ENCODE measurements around the gene POLR2J3. TPM values are rescaled to one million over a fixed set of nuclear protein-coding genes. Genes with fewer than 3 reads are reported as not detected.
"Not testable (repeated sequence)": the region's sequence is repeated elsewhere in the genome, so short reads cannot be mapped to it uniquely, and the experiment has no call there.

Gene POLR2J3
- total RNA-seq, 1 donor from 2014 or later = 67.8 TPM

DNA sequence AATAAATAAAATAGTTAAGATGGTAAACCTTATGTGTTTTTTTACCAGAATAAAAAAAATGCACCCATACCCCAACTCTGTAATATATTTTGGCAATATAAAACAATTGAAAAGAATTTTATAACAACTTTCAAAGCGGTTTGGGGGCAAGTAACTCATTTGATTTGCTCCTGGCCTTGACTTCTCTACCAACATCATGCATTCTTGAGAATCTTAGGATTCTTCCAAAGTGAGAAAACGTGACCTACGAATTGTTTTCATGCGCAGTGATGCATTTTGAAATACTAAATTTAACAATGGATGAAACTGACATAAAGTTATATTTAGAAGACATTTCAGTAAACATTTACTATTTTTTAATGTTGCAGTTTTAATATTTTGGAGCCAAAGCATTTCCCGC is 51.6 kb downstream of the POLR2J3 start:
- intact Hi-C loops (cut with micrococcal nuclease) = not testable (repeated sequence)

DNA sequence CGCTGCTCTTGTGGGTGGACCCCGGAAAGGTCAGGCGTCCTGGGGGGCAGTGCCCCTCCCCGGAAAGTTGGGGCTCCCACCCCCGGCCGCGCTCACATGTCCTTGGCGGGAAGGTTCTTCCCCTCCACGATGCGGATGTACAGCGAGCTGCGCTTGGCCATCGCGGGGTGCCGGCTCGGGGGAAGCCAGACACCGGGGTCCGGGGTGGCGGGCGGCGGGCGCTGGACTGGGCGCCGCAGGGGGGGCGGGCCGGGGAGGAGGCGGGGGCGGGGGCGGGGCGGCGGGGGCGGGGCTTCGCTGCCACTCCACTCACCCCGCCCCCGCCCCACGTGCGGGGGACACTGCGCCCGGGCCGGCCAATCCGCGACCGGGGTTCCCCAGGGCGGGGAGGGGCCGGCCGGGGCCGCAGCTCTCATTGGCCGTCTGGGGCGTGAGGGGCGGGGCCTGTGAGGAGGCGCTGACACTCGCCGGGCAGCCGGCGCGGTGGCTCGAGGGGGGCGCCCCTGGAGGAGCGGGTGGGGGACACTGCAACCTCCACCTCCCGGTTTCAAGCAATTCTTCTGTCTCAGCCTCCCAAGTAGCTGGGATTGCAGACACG is 54.7 kb downstream of the POLR2J3 start, which contains the start of gene RASA4B:
Gene RASA4B (minus strand): TSS at position 228 of the 598 bp plus-strand sequence. CDS start 67 bp downstream, at position 161.
- intact Hi-C loops (cut with micrococcal nuclease) = not testable (repeated sequence)

Other genes with a start within 250 kb of the POLR2J3 start
- gene SPDYE6, start 216.1 kb downstream of the POLR2J3 start, total RNA-seq = not detected in 2 replicates
- 27.1 and 27.4 TPM in 2 replicates for gene PRKRIP1, start 176.2 kb downstream of the POLR2J3 start, total RNA-seq
- gene ORAI2, start 139.0 kb downstream of the POLR2J3 start, total RNA-seq = 82.5 and 84.9 TPM in 2 replicates
- gene ALKBH4, start 107.7 kb downstream of the POLR2J3 start, total RNA-seq = 10.3 and 11.4 TPM in 2 replicates
- gene LRWD1, start 107.6 kb downstream of the POLR2J3 start, total RNA-seq = 27.3 and 30.7 TPM in 2 replicates
- gene POLR2J, start 93.7 kb downstream of the POLR2J3 start, total RNA-seq = 46.6 and 47.9 TPM in 2 replicates
- 11.3 and 16.1 TPM in 2 replicates for gene RASA4B, start 54.8 kb downstream of the POLR2J3 start, total RNA-seq
- gene UPK3BL2, start 28.9 kb downstream of the POLR2J3 start, total RNA-seq = 25.7 and 29.3 TPM in 2 replicates
- 0.12 TPM in 1 of 2 replicates, not detected in the other for gene SPDYE2, start 21.4 kb downstream of the POLR2J3 start, total RNA-seq
- gene RASA4, start 44.2 kb upstream of the POLR2J3 start, total RNA-seq = 35.6 and 35.7 TPM in 2 replicates
- 16.0 and 19.1 TPM in 2 replicates for gene UPK3BL1, start 70.2 kb upstream of the POLR2J3 start, total RNA-seq
- not detected in 2 replicates for gene SPDYE2B, start 77.7 kb upstream of the POLR2J3 start, total RNA-seq
- gene POLR2J2, start 99.1 kb upstream of the POLR2J3 start, total RNA-seq = 20.3 and 20.4 TPM in 2 replicates
- gene FAM185A, start 176.4 kb upstream of the POLR2J3 start, total RNA-seq = 6.7 and 7.0 TPM in 2 replicates

All from T-helper 1 cell treated with Interleukin-12 subunit alpha and Interleukin-12 subunit beta and Interleukin-4 antibody, amounts not matched to agents 30 ng/mL and 1 ng/mL, for 36 hours (primary cell).